Skeletal muscle cell (primary cell): ENCODE results near the gene RASAL2.
A peak's percentile ranks its signal among the peaks of the same experiment; 100 is the strongest.
"Not testable (repeated sequence)": the region's sequence is repeated elsewhere in the genome, so short reads cannot be mapped to it uniquely, and the experiment has no call there.

Experiments used
- DNase-seq: peaks from one replicate; pipeline ENCODE4 v3.0.0-alpha.2; 2010; ENCODE audit warnings: low read depth
- H3K4me3 ChIP-seq: 2 replicates; pipeline ENCODE4 v1.5.1; 2011; ENCODE audit warnings: low read depth, mild to moderate bottlenecking, control low read depth, low read length, moderate library complexity

Gene RASAL2

GRCh38 chr1:178208269-178208856, 114.5 kb downstream of the RASAL2 start:
- H3K4me3 ChIP-seq, DNase-seq: not testable (repeated sequence)

GRCh38 chr1:178209935-178210334, 116.0 kb downstream of the RASAL2 start:
- no peak for DNase-seq

DNA sequence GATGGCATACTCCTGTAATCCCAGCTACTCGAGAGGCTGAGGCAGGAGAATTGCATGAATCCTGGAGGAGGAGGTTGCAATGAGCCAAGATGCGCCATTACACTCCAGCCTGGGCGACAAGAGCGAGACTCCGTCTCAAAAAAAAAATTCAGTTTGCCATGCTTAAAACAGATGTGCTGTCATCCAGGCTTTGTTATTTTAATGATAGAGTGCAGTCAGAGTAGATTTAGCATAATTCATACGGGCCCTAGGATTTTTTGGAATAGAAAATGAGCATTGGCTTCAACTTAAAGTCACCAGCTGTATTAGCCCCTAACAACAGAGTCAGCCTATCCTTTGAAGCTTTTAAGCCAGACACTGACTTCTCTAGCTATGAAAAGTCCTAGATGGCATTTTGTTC, 124.6 kb downstream of the RASAL2 start:
- DNase-seq = no peak
- no peak overlapping the region for H3K4me3 ChIP-seq

More at GRCh38 chr1:178209935-178210334, 116.0 kb downstream of the RASAL2 start:
- H3K4me3 ChIP-seq = no peak overlapping the region

- no peak overlapping the region for H3K4me3 ChIP-seq
- DNase-seq = no peak
Observed at GRCh38 chr1:178220094-178220493, 126.2 kb downstream of the RASAL2 start.

DNA sequence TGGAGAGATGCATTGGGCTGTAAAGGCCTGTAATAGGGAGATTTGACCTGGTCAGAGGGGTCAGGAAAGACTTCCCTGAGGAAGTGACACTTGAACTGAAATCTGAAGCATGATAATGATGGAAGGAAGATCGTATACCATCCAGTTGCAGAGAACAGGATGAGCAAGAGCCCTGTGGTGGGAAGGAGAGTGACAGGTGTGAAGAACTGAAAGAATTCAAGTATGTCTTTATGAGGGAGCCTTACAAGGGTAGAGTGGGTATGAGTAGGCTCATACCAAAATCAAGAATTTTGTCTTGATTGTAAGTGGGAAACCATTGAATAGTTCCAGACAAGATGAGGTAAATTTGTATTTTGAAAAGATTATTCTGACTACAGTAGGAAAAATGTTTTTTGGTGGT, 129.4 kb downstream of the RASAL2 start:
- H3K4me3 ChIP-seq = no peak overlapping the region
- no peak for DNase-seq

- H3K4me3 ChIP-seq = no peak overlapping the region
- no peak for DNase-seq
Observed at GRCh38 chr1:178224358-178224757, 130.5 kb downstream of the RASAL2 start.

DNA sequence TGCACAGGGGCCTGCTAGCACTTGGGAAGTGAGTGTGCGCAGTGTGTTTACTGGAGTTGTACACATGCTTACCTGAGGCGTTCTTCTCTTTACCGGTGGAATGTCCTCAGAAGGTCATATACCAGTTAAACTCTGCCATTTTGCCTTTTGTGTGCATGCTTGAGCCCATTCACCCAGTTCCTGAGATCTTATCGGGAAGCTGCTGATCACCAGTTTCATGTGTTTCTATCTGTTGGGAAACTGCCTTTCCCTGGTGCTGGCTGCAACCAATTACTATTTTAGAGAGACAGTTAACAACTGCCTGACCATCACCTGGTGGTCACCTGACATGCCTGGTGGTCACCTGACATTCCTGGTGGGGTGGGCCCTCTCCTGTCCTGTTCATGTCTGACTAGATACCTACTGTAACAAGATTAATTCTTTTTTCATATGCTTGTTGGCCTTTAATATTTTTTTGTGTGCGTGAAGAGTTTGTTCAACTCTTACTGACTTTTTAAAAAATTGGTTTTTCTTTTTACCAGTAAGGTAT, 137.0 kb downstream of the RASAL2 start:
- no peak for DNase-seq
- no peak overlapping the region for H3K4me3 ChIP-seq

GRCh38 chr1:178232108-178232507, 138.2 kb downstream of the RASAL2 start:
- no peak overlapping the region for H3K4me3 ChIP-seq
- no peak for DNase-seq

DNA sequence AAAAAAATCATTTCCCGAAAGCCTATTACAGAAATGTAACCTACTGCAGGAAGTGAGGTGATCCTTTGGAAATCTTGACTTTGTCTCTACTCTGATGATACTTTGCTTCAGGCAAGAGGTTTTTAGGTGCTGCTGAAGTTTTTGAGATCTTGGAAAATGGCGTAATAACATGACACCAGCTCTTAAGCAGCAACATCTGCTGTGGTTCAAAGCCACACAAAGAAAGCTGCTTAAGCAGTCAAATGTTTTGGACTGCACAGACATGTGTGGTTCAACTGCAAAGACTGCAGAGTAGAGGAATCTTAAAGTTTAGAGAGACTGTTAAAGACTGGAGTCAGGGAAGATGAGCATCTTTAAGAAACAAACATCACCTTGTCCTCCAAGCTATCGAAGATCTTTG, 139.0 kb downstream of the RASAL2 start:
- peak; percentile 27 for DNase-seq
- H3K4me3 ChIP-seq = no peak overlapping the region

GRCh38 chr1:178237121-178237520, 143.2 kb downstream of the RASAL2 start:
- no peak for DNase-seq

DNA sequence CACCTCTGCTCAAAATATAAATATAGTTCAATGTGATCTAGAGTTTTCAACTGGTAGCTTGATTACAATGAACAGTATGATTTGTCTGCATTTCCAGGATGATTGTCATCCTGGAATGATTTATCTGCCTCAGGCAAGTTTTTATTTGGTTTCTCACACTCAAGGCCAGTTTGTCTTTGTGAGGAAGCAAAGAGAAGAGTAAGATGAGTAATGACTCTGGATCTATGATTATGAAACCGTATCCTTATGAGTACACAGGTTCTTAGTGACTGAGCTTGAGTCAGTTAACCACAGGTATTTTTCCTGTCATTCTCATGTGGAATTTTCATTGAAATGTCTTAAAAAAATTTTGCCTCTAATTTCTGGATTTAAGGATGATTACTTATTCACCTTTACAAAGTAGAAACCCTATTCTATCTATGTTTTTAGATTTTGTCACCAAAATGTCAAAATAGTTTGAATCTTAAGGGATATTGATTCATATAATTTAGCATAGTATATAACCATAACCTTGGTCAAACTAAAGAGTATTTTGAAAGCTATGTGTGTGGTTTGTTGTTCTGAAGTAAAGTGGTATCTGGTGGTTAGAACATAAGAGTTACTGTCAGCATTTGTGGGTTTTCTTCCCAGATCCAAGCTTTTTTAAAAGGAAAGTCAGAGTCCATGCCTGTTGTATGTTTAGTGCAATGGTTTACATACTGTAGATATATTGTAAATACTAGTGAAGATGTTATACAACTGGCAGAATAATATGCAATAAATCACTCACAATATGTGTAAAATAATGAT, 145.0 kb downstream of the RASAL2 start:
- DNase-seq = peak; percentile 97
- no peak overlapping the region for H3K4me3 ChIP-seq

More at GRCh38 chr1:178237121-178237520, 143.2 kb downstream of the RASAL2 start:
- H3K4me3 ChIP-seq = no peak overlapping the region

DNA sequence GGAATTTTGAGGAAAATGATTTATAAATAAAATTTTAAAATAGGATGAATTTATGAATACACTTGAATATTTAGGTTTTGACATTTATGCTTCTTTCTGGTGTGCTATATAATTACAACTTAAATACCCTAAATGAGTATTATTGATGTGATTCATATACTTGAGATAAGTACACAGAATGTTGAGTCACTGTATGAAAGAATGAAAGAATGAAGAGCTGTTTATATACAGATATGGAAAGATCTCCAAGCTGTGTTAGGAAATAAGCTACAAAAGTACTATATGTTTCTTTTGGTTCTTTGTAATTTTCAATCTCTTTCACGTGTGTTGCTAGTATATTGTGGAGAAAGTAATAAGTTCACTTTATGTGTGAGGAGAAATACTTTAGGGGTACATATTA, 147.2 kb downstream of the RASAL2 start:
- H3K4me3 ChIP-seq = no peak overlapping the region
- DNase-seq = no peak

DNA sequence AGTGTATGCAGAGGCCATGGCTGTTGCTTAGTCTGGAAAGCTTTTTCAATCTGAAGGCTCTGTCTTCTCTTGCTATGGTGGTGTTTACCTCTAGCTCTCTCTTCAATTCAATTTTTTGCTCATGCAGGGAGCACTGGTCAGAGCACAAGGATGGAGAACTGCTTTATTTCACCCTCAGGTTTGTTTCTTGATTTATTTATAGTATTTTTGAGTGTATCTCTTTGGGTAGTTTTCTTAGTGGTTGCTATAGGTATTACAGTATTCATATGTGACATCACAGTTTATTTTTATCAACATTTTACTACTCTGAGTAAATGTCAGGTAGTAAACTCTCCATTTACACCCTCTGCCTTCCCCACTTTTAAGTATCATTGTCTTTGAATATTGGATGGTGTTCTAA, 147.9 kb downstream of the RASAL2 start:
- no peak for DNase-seq

GRCh38 chr1:178243119-178243518, 149.2 kb downstream of the RASAL2 start:
- no peak for DNase-seq

More for the DNA sequence above, 147.9 kb downstream of the RASAL2 start:
- H3K4me3 ChIP-seq = no peak overlapping the region

GRCh38 chr1:178243890-178244289, 150.0 kb downstream of the RASAL2 start:
- DNase-seq = no peak
- H3K4me3 ChIP-seq = no peak overlapping the region

More at GRCh38 chr1:178243119-178243518, 149.2 kb downstream of the RASAL2 start:
- no peak overlapping the region for H3K4me3 ChIP-seq

DNA sequence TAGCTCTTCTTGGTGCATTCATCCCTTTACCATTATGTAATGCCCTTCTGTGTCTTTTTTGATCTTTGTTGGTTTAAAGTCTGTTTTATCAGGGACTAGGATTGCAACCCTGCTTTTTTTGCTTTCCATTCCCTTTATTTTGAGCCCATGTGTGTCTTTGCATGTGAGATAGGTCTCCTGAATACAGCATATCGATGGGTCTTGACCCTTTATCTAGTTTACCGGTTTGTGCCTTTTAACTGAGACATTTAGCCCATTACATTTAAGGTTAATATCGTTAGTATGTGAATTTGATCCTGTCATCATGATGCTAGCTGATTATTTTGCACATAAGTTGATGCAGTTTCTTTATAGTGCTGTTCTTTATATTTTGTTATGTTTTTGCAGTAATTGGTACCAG, 154.4 kb downstream of the RASAL2 start:
- not testable (repeated sequence) for H3K4me3 ChIP-seq, DNase-seq

DNA sequence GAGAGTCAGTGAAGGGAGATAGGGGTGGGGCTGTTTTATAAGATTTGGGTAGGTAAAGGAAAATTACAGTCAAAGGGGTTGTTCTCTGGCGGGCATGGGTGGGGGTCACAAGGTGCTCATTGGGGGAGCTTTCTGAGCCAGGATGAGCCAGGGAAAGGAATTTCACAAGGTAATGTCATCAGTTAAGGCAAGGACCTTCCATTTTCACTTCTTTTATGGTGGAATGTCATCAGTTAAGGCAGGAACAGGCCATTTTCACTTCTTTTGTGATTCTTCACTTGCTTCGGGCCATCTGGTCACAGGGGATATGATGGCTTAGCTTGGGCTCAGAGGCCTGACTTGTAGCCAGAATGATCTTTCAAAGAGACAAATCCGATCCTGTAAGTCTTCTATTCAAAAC, 159.7 kb downstream of the RASAL2 start:
- DNase-seq, H3K4me3 ChIP-seq: not testable (repeated sequence)

GRCh38 chr1:178254433-178254832, 160.5 kb downstream of the RASAL2 start:
- DNase-seq = no peak
- H3K4me3 ChIP-seq = no peak overlapping the region

DNA sequence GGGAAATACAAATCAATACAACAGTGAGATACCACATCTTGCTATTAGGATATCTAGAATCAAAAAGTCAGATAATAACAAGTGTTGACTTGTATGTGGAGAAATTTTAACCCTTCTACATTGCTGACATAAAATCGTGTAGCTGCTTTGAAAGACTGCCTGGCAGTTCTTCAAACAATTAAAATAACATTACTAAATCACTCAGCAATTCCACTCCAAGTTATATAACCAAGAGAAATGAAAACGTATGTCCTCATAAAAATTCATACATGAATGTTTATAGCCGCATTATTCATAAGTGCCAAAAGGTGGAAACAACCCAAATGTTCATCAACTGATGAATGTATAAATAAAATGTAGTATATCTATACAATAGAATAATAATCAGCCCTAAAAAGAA, 164.6 kb downstream of the RASAL2 start:
- H3K4me3 ChIP-seq = no peak overlapping the region
- DNase-seq = no peak

DNA sequence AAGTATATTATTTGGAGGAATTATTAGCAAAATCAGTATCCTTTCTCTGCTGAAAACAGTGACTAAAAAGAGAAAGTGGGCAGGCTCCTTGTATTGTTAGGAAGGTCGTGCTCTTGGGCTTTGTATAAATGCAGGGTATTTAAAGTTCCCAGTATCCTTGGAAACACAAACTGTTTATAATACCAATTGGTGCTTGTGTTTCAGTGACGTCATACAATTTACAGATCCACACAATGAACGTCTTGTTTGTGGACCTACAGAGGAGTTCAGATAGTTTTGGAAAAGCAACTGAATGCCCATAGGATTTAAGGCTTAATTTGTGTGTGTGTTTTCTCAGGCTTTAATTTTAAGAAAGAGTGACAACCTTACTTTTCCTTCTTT, 168.2 kb downstream of the RASAL2 start:
- H3K4me3 ChIP-seq = no peak overlapping the region

GRCh38 chr1:178263341-178263740, 169.4 kb downstream of the RASAL2 start:
- DNase-seq = no peak
- no peak overlapping the region for H3K4me3 ChIP-seq

More for the DNA sequence above, 168.2 kb downstream of the RASAL2 start:
- DNase-seq = no peak
